Left cardiac atrium (tissue), 4 donors: Measurements from ENCODE around the gene ACOXL. TPM values are rescaled to one million over a fixed set of nuclear protein-coding genes. Genes with fewer than 3 reads are reported as not detected.
"Not testable (repeated sequence)": the region's sequence is repeated elsewhere in the genome, so short reads cannot be mapped to it uniquely, and the experiment has no call there.

ENCODE experiments used
- ATAC-seq, 2 donors: fragments of 200-7000 bp; cut with Tn5 transposase; one replicate each; pipeline ENCODE4 v1.9.1; 2020; ENCODE audit warnings: mild to moderate bottlenecking in 2 of 2, moderate library complexity in 2 of 2
- DNase-seq: peaks from one replicate; pipeline ENCODE4 v3.0.0-alpha.2; 2020
- intact Hi-C, 2 donors: fragments of 100-400 bp; cut with DNase I; formaldehyde crosslinking; loops; one replicate each; pipeline versions ENCODE4 v1.14.1 to v1.15.1; 2022 to 2023
- total RNA-seq, 2 donors: library from RNA; stranded (reverse); fragmentation: NEBNext Ultra II Directional; extraction: Animal tissue kit (Norgen Biotek cat#: 25700); gene quantifications; one replicate each; pipeline ENCODE4 v1.2.1, GENCODE V29; 2021
- donor health status: DM: no; HTN: yes; CAD: no.
- donor health status: DM: no; HTN: yes; CAD: no; lungs with severe emphysema.
- donor health status: DM: yes; HTN: yes; CAD: no.
- donor health status: Dilated cardiomyopathy.

ACOXL gene
- total RNA-seq, 2 donors from 2014 or later: 0.12 TPM; not detected in 1

DNA sequence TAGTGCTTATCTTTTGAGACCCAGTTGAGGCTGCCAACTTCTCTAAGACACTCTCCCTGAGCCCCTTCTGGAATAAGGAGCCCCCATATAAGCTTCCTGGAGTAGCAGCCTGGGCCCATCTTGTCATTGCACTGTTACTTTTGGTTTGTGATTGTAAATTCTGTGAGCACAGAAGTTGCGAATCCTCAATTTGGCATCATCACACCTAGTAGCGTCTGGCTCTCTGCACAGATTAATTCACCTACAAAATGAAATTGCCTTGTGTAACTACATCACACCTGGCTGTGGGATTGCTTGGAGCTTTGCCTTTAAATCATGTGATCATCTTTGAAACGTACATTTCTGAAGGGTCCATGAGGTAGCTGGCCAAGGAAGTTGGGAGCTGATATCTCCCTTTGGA, 195.2 kb downstream of the ACOXL start:
- DNase-seq: no peak
- no peak for ATAC-seq
- intact Hi-C loops: no loop called here

DNA sequence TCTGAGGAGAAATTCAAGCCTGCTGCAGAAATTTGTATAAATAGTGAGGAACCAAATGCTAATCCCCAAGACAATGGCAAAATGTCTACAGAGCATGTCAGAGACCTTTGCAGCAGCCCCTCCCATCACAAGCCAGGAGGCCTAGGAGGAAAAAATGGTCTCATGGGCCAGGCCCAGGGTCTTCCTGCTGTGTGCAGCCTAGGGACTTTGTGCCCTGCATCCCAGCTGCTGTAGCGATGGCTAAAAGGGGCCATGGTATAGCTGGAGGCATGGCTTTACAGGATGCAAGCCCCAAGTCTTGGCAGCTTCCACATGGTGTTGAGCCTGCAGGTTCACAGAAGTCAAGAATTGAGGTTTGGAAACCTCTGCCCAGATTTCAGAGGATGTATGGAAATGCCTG, 197.2 kb downstream of the ACOXL start:
- DNase-seq: no peak
- ATAC-seq: no peak
- intact Hi-C loops: no loop called here

DNA sequence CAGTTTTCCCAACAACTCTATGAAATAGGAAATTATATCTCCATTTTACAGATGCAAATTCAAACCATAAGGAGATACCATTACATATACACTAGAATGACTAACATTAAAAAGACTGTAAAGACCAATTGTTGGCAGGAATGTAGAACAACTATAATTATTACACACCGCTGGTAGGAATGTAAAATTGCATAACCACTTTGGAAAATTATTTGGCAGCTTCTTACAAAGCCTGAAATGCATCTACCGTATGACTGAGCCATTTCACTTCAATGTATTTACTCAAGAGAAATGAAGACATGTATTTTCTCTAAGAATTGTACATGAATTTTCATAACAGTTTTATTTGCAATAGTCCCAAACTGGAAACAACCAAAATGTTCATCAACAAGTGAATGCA, 199.3 kb downstream of the ACOXL start:
- DNase-seq (no peak), ATAC-seq (peak in 1 of 2 donors; percentile 72)
- intact Hi-C loops: no loop called here

DNA sequence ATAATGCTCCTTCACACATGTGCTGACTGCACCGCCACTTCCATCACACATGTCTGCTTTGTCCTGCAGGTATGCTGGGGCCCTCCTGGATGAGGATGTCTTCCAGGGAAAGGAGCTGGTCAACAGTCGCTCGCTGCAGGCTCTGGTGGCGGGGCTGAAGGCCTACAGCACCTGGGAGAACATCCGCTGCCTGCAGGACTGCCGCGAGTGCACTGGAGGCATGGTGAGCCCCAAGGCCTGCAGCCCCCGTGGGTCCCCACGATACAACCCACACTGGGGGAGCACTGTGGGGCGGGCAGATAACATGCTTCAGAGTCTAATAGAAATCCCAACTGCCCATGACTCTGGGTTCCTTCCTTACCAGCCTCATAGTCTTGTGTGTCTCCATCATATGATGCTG, 201.0 kb downstream of the ACOXL start:
- DNase-seq (no peak), ATAC-seq (no peak)
- intact Hi-C loops: no loop called here

GRCh38 chr2:110934948-110935347, 202.6 kb downstream of the ACOXL start:
- ATAC-seq (no peak), DNase-seq (no peak)
- intact Hi-C loops: no loop called here

DNA sequence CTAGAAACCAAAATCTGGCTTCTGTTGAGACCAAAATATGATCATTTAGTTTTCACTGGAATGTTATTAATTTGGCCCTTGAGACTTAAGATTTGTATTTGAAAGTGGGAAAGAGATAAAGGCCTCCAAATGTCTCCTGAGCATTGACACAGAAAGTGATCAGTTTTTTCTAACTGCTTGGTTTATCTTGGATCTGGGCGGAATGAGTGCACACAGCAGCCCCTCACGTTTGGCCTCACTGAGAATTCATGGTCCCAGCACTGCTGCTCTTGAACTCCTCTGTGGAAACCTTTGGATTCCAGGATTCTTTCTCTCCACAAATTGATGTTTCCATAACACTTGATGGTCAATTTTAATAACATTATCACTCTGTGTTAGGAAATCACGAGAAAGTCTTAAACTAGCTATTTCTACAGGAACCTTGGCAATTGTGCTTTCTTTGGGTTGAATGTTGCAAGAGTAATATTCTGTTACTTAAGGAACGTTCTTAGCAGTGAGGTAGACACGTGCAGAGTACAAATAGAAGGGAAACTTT, 208.1 kb downstream of the ACOXL start:
- intact Hi-C loops: no loop called here
- no peak for DNase-seq
- ATAC-seq: no peak

DNA sequence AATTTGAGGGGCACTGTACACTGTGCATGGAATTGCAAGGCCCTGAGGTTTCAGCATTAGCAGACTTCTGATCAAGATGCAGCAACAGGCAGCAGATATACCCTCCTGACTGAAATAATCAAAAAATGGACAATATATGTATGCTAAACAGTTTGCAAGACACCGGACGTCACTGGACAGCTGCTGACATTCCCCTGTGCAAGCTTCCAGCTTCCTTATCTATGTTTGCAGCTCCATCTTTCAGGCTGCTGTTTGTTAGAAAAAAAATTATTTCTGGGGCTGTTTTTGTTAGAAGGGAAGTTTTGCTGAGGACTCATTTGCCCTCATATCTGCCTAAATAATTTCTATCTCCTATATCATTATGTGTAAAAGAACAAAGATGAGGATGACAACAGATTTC, 208.9 kb downstream of the ACOXL start:
- DNase-seq: no peak
- no peak for ATAC-seq
- intact Hi-C loops: no loop called here

GRCh38 chr2:110943070-110943634, 210.8 kb downstream of the ACOXL start:
- intact Hi-C loops: no loop called here
- DNase-seq: no peak
- ATAC-seq: no peak

GRCh38 chr2:110946902-110947301, 214.5 kb downstream of the ACOXL start:
- DNase-seq: peak; percentile 36
- ATAC-seq: peak; percentile 56 to 80
- intact Hi-C loops: no loop called here

DNA sequence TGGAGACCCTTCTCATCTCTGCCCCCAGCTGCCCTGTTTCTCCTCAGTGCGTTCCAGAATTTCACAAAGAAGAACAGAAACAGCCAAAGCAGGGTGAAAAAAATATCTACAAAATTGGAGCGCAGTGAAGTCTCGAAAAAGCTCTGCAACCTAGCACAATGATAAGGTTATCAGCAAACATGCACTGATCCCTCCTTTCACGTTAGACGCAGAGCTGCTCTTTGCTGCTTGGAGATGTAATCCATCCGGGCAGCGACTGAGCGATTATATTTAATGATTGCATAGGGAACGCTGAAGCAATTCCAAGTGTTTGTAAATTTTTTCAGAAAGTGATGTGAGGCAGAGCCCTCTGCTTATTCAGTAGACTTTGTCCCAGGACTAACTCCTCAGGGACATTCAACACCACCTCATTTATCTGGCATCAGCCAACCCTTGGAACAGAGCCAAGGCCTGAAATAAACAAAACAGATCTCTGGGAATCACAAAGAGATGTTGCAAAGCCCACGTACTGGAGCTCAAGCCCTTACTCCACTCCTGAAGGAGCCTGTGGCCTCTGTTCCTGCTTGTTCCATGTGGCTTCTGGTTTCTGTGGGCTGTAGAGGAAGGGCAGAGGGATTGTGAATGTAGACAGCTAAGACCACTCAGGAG, 215.8 kb downstream of the ACOXL start:
- intact Hi-C loops: no loop called here
- ATAC-seq (peak; percentile 57 to 75), DNase-seq (no peak)

DNA sequence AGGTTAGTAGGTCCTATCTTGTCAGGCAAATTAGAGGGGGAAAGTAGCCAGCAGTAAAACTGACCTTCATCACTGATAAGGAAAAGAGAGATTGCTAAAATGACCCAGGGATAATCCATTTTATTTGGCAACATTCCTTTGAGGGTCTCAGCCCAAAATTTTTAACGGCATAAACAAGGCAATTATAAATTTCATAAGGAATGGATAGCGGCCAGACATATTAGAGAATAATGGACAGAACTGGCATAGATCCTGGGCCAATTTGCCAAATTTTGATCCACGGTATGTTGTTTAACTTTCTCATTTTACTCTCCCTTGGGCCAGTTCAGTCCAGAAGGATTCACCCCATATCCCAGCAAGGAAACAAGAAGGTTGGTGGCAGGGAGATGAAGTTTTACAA, 217.9 kb downstream of the ACOXL start:
- ATAC-seq (no peak), DNase-seq (no peak)
- intact Hi-C loops: no loop called here

DNA sequence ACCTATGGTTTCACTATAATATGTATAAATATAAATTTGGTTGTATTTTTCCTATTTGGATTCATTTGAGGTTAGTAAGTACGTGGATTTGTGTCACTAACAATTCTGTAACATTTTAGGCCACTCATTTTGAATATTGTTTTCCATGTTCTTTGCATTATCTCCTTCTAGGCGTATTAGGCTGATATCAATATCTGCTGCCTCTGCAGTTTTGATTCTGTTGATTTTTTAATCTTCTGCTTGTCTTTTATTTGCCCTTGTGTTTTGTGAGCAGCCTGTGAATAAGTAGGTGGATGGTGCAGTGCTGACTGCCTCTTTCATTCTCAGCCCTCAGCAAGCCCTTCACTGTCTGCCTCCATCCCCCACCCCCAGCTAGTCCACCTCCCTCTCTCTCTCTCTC, 222.7 kb downstream of the ACOXL start:
- ATAC-seq (no peak), DNase-seq (no peak)
- intact Hi-C loops: no loop called here

GRCh38 chr2:110955556-110955955, 223.2 kb downstream of the ACOXL start:
- DNase-seq (no peak), ATAC-seq (no peak)
- intact Hi-C loops: no loop called here

DNA sequence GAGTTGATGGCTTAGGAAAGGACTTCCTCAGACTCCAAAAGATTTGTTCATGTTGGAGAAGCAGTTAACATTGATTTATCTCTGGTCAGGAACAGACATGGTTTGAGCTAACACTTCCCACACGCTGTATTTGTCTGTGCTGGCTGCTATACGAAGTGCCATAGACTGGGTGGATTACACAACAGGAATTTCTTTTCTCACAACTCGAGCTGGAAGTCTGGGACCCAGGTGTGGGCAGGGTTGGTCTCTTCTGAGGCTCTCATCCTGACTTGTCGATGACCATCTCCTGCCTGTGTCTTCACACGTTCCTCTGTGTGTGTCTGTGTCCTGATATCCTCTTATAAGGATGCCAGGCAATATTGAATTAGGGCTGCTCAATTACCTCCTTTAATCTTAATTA, 224.9 kb downstream of the ACOXL start:
- DNase-seq: no peak
- ATAC-seq: no peak
- intact Hi-C loops: no loop called here

GRCh38 chr2:110958346-110959119, 226.2 kb downstream of the ACOXL start:
- DNase-seq (no peak), ATAC-seq (no peak)
- intact Hi-C loops: no loop called here

DNA sequence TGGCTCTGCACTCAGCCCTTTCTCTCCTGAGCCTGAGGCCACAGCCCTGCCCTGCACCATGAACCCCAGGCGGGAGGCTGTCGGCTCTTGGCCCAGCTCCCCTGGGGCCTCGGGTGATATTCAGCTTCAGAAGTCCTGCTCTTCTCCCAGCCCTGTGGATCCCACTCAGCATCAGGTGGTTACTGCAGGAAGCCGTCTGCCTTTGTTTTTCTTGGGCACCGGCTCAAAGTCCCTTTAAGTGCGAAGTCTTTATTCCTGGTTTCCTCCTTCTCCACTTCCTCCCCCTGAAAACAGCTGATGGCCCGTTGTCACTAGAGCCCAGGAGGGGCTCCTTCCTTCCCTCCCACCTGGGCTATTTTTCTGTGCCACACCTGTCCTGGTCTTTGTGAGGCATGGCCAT, 226.8 kb downstream of the ACOXL start:
- ATAC-seq: no peak
- no peak for DNase-seq
- intact Hi-C loops: no loop called here

DNA sequence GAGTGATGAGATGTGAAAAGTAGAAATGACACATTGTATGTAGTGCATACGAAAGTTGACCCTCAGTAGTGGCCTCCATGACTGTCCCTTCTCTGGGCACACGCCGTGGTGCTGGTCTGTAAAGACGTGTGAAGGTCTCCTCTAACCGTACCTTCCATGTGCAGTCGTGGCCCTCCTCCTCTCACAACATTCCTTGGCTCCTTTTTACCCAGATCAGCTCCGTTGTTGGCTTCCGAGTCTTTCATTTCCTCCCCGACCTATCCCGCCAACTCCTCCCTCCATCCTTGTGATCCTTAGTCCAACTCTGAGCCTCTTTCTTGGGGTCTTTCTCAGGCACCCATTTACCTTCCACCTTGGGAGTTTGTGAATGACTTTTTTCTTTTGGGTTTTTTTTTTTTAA, 227.9 kb downstream of the ACOXL start:
- intact Hi-C loops: no loop called here
- DNase-seq (no peak), ATAC-seq (no peak)

GRCh38 chr2:110960954-110961353, 228.6 kb downstream of the ACOXL start:
- no peak for ATAC-seq
- no peak for DNase-seq
- intact Hi-C loops: no loop called here

GRCh38 chr2:110961643-110962042, 229.3 kb downstream of the ACOXL start:
- DNase-seq, ATAC-seq, intact Hi-C loops: not testable (repeated sequence)

GRCh38 chr2:110969696-110970095, 237.3 kb downstream of the ACOXL start:
- intact Hi-C loops: no loop called here
- ATAC-seq: no peak
- DNase-seq: no peak

- ATAC-seq (no peak), DNase-seq (no peak)
- intact Hi-C loops: no loop called here
Measured at GRCh38 chr2:110970201-110970600, 237.8 kb downstream of the ACOXL start.
